ENCODE results near the gene MYMK.

The MYMK gene

DNA sequence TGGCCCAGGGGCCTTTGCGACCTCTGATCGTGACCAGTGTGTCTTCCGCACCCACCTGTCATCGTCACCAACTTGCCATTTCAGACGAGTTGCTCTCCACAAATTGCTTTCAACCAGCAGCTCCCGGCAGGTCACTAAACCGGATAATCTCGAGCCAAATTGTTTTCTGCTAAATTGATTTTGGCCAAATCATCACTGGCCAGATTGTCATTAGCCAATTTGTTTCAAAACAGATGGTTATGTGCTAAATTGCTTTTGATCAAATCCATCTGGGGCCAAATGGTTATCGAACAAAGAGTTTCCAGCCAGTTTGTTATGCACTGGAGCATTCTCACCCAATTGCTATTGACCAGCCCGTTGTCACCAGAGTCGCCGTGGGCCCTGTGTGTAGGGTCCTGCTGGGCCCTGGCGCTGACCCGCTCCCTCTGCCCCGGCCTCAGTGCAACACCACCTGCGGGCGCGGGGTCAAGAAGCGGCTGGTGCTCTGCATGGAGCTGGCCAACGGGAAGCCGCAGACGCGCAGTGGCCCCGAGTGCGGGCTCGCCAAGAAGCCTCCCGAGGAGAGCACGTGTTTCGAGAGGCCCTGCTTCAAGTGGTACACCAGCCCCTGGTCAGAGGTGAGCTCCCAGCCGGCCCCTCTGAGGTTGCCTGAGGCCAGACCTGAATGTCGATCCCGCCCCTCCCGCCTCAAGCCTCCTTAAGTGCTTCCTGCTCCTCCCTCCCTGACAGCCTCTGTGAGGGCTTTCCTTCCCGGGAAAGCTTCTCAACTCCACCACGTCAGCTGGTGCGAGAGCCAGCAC, 45.3 kb upstream of the MYMK start:
- TF ChIP-seq, protein P1, sequence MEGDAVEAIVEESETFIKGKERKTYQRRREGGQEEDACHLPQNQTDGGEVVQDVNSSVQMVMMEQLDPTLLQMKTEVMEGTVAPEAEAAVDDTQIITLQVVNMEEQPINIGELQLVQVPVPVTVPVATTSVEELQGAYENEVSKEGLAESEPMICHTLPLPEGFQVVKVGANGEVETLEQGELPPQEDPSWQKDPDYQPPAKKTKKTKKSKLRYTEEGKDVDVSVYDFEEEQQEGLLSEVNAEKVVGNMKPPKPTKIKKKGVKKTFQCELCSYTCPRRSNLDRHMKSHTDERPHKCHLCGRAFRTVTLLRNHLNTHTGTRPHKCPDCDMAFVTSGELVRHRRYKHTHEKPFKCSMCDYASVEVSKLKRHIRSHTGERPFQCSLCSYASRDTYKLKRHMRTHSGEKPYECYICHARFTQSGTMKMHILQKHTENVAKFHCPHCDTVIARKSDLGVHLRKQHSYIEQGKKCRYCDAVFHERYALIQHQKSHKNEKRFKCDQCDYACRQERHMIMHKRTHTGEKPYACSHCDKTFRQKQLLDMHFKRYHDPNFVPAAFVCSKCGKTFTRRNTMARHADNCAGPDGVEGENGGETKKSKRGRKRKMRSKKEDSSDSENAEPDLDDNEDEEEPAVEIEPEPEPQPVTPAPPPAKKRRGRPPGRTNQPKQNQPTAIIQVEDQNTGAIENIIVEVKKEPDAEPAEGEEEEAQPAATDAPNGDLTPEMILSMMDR (IDR thresholded peaks at IDR 0.05): no peak

DNA sequence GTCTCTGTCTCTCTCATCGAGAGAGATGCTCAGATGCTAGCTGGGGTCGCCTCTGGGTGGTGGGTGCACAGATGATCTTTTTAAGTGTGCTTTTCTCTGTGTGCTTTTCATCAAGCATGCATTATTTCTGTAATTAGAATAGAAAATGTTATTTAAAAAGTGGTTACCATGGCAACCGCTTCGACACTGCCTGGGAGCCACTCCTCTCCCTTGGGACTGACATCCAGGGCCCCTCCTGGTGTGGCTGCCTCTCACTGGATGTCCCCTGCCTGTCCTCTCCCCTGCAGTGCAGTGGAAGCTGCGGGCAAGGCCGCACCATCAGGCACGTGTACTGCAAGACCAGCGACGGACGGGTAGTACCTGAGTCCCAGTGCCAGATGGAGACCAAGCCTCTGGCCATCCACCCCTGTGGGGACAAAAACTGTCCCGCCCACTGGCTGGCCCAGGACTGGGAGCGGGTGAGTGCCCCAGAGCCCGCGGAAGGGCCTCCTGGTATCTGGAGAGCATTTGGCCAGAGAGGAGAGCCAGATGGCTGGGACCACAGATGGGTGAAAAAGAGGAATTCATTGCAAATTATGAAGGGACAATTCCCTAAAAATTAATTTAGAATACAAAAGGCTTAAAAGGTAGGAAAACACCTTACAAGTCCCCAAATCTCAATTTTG, 44.5 kb upstream of the MYMK start:
- TF ChIP-seq, protein P1 (IDR thresholded peaks at IDR 0.05): no peak

DNA sequence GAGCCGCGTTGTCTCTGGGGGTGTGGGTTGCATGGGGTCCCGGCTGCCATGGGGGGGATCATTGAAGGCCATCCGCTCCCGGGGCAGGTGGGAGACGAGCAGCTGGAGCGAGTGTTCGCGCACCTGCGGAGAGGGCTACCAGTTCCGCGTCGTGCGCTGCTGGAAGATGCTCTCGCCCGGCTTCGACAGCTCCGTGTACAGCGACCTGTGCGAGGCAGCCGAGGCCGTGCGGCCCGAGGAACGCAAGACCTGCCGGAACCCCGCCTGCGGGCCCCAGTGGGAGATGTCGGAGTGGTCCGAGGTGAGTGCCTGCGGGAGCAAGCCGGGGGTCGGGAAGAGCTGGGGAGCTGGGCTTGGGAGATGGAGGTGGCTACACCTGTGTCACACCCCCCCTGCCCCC, 43.4 kb upstream of the MYMK start:
- TF ChIP-seq, protein P1 (IDR thresholded peaks at IDR 0.05): no peak

DNA sequence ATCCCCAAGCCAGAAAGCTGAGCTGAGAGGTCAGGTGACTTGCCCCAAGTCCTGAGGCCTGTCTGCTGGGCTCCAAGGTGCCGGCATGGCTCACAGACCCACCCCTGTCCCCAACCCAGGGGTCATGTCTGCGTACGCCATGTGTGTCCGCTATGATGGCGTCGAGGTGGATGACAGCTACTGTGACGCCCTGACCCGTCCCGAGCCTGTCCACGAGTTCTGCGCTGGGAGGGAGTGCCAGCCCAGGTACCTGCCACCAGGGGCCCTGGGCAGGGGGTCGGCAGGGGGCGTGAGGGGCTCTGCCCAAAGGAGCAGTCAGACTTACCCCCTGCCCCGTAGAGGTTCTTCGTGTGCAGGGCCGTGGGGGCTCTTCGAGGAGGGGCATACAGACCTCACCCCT, 42.1 kb upstream of the MYMK start:
- TF ChIP-seq, protein P1 (IDR thresholded peaks at IDR 0.05): no peak

DNA sequence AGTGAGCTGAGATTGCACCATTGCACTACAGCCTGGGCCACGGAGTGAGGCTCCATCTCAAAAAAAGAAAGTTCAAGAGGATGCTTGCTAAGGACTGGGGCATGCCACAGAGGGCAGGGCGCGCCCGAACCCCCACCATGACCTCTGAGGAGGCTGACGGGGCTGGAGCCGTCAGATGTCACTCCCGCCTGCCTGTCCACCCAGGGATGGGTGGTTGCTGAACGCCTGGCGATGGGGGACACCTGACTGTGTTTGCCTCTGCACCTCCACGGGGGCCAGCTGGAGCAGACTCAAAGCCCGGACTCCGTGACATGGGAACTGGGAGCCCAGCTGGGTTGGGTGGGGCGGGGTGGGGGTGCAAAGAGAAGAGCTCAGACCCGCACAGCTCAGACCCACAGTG, 41.6 kb upstream of the MYMK start:
- TF ChIP-seq, protein P1 (IDR thresholded peaks at IDR 0.05): no peak

DNA sequence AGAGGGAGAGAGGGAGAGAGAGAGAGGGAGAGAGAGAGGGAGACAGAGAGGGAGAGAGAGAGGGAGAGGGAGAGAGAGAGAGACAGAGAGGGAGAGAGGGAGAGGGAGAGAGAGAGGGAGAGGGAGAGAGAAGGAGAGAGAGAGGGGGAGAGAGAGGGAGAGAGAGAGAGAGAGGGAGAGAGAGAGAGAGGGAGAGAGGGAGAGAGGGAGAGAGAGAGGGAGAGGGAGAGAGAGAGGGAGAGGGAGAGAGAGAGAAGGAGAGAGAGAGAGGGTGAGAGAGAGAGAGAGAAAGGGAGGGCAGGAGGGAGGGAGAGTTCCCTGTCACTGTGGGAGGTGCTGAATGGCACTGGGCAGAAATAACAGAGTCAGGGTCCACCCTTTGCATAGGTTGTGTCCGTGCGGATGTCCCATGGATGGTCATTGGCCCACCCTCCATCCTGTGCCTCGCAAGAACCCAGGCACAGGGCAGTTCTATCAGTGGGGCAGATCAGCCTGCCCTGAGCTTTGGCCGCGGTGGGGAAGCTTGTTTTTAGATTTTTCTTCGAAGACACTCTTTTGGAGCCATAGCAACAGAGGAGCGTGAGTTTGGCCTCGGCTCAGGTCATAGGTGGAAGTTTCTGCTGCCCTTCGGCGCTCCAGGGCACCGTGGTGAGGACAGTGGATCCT, 39.8 kb upstream of the MYMK start:
- TF ChIP-seq, protein P1 (IDR thresholded peaks at IDR 0.05): no peak

DNA sequence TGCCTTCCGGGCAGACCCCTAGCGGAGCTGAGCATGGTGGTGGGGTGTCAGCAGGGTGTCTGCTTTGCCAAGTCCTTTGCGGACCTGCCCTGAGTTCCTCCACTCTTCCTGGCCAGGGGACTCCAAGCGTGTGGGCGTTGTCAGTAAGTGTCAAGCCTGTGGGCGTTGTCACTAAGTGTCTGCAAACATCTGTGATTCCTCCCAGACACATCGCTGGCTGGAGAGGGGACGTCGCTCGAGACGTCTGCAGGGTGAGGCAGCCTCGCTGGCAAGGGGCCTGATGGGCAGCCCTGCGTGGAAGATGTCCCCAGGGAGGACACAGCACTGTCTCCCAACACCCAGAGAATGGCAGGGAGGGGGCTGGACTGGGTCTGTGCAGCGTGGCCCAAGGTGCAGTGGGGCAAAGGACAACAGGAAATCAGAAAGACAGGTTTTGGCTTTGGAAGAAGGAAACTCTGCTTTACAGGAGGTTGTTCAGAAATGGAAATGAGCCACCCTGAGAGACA, 38.6 kb upstream of the MYMK start:
- TF ChIP-seq, protein P1 (IDR thresholded peaks at IDR 0.05): no peak

All from LNCAP (cell line).